CD8-positive, alpha-beta memory T cell (primary cell): ENCODE data around the gene CMTR2. TPM values are rescaled to one million over a fixed set of nuclear protein-coding genes. Genes with fewer than 3 reads are reported as not detected.
"Not testable (repeated sequence)": the region's sequence is repeated elsewhere in the genome, so short reads cannot be mapped to it uniquely, and the experiment has no call there.

Experiments
- CTCF ChIA-PET: fragments of 350-600 bp; sonication (Branson Sonifier 250); formaldehyde crosslinking; loops from one replicate; lab custom pipeline; 2021; ENCODE audit warnings: antibody characterized with exemption; lab: Charles Lee
- POLR2A ChIA-PET: fragments of 350-600 bp; sonication (Branson Sonifier 250); formaldehyde crosslinking; loops from one replicate; lab custom pipeline; 2021; ENCODE audit warnings: antibody characterized with exemption; lab: Charles Lee
- DNase-seq, 5 donors: peaks; one replicate each; pipeline versions ENCODE4 v3.0.0 to v3.0.0-alpha.2; 2020 to 2022; ENCODE audit warnings: mixed read lengths in 1 of 5
- H3K27ac ChIP-seq: one replicate; pipeline ENCODE4 v1.7.0; 2013; ENCODE audit warnings: low read depth, mild to moderate bottlenecking, low read length, moderate library complexity
- H3K27me3 ChIP-seq: 2 replicates; pipeline ENCODE4 v1.7.0; 2013; ENCODE audit warnings: low read length, mild to moderate bottlenecking; ENCODE audit not compliant: insufficient read depth, poor library complexity, severe bottlenecking
- H3K36me3 ChIP-seq: 2 replicates; pipeline ENCODE4 v1.7.0; 2013; ENCODE audit warnings: mild to moderate bottlenecking, low read length, moderate library complexity; ENCODE audit not compliant: insufficient read depth
- H3K4me1 ChIP-seq: 2 replicates; pipeline ENCODE4 v1.7.0; 2013; ENCODE audit warnings: mild to moderate bottlenecking, low read length, moderate library complexity; ENCODE audit not compliant: insufficient read depth
- H3K4me3 ChIP-seq: 2 replicates; pipeline ENCODE4 v1.7.0; 2013; ENCODE audit warnings: mild to moderate bottlenecking, low read length
- H3K9me3 ChIP-seq: 2 replicates; pipeline ENCODE4 v1.7.0; 2013; ENCODE audit warnings: mild to moderate bottlenecking, low read length
- H3K27ac Mint-ChIP-seq, 8 donors: one replicate each; pipeline ENCODE4 v1.8.0; 2020 to 2021; ENCODE audit warnings: mixed read lengths in 8 of 8, mild to moderate bottlenecking in 6 of 8, inconsistent platforms in 3 of 8, moderate library complexity in 3 of 8
- H3K27me3 Mint-ChIP-seq, 2 donors: one replicate each; pipeline ENCODE4 v1.8.0; 2020 to 2021; ENCODE audit warnings: mixed read lengths in 2 of 2, mild to moderate bottlenecking in 1 of 2, moderate library complexity in 1 of 2
- H3K36me3 Mint-ChIP-seq, 3 donors: one replicate each; pipeline ENCODE4 v1.8.0; 2020 to 2021; ENCODE audit warnings: mixed read lengths in 3 of 3, inconsistent platforms in 1 of 3, mild to moderate bottlenecking in 1 of 3
- H3K4me1 Mint-ChIP-seq, 3 donors: one replicate each; pipeline ENCODE4 v1.8.0; 2020 to 2021; ENCODE audit warnings: mixed read lengths in 3 of 3, inconsistent platforms in 1 of 3, mild to moderate bottlenecking in 1 of 3
- H3K4me3 Mint-ChIP-seq, 7 donors: one replicate each; pipeline ENCODE4 v1.8.0; 2020 to 2021; ENCODE audit warnings: mixed read lengths in 7 of 7, mild to moderate bottlenecking in 6 of 7, moderate library complexity in 4 of 7, inconsistent platforms in 2 of 7
- H3K9me3 Mint-ChIP-seq, 5 donors: one replicate each; pipeline ENCODE4 v1.8.0; 2020 to 2022; ENCODE audit warnings: mixed read lengths in 5 of 5, mild to moderate bottlenecking in 3 of 5, moderate library complexity in 2 of 5, inconsistent platforms in 1 of 5
- polyA plus RNA-seq: library from polyadenylated mRNA; unstranded; fragments of 300-500 nt; fragmentation: Illumina TruSeq; gene quantifications from one replicate; pipeline ENCODE4 v1.2.3, GENCODE V29; 2021
- total RNA-seq, 2 experiments: library from RNA; stranded (reverse); gene quantifications; one replicate each; pipeline ENCODE4 v1.2.3, GENCODE V29; 2021

Gene CMTR2
- total and polyA plus RNA-seq, 3 experiments from 2014 or later = 21.7 to 27.9 (median 27.4) TPM

DNA sequence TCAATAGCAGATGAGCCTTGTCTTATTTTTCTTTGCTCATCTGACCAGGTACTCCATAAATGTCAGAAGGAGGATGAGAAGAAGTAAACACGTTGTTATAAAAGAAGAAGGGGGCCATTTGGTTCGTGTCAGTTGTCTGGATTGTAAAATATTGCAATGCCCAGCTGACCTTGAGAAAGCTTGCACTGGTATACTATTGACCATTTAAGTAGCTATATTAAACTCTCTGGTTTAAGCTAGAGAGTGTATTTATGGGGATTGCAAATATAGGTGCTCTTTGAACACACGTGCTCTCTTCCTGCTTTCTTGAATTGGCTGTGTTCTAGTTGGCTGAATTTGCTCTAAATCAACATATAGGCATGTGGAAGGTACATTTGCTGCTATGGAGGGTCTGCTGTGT lies 26.1 kb upstream of the CMTR2 start:
- no peak overlapping the region for H3K4me3 ChIP-seq
- Mint-ChIP-seq H3K27ac (no peak overlapping the region), H3K9me3 (no peaks in the 10 kb centered on the region), H3K36me3 (no peaks in the 10 kb centered on the region), H3K27me3 (peaks cover 29 to 57% of the 10 kb centered on the region in 2 donors), H3K4me3 (no peak overlapping the region), H3K4me1 (no peaks in the 10 kb centered on the region)
- H3K36me3 ChIP-seq = no peaks in the 10 kb centered on the region
- H3K27me3 ChIP-seq = no peaks in the 10 kb centered on the region
- DNase-seq = no peak
- H3K9me3 ChIP-seq = no peaks in the 10 kb centered on the region
- H3K27ac ChIP-seq = no peak overlapping the region
- H3K4me1 ChIP-seq = no peaks in the 10 kb centered on the region
- ChIA-PET POLR2A (no interaction called here), CTCF (no interaction called here)

DNA sequence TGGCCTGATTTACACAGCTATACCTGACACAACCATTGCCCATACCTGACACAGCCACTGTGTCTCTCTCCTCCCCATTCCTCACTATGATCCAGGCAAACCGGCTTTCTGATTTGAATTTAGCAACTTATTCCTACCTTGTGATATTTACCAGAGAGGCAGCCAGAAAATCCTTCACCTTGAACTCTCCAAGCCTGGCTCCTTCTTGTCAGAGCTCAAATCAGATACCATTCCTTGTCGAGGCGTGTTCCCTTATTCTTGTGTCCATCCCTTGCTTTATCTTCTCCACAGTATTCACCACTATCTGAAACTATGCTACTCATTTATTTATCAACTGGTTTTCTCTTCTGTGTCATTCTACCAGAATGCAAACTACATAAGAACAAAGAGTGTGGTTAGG lies 24.4 kb upstream of the CMTR2 start:
- H3K36me3 Mint-ChIP-seq, H3K4me1 ChIP-seq, DNase-seq, H3K4me3 Mint-ChIP-seq, H3K4me3 ChIP-seq, H3K4me1 Mint-ChIP-seq, H3K9me3 ChIP-seq, CTCF ChIA-PET, H3K27me3 ChIP-seq, H3K27ac Mint-ChIP-seq, H3K9me3 Mint-ChIP-seq, H3K27ac ChIP-seq, POLR2A ChIA-PET, H3K36me3 ChIP-seq: not testable (repeated sequence)
- peaks cover 33 to 62% of the 10 kb centered on the region in 2 donors for H3K27me3 Mint-ChIP-seq

DNA sequence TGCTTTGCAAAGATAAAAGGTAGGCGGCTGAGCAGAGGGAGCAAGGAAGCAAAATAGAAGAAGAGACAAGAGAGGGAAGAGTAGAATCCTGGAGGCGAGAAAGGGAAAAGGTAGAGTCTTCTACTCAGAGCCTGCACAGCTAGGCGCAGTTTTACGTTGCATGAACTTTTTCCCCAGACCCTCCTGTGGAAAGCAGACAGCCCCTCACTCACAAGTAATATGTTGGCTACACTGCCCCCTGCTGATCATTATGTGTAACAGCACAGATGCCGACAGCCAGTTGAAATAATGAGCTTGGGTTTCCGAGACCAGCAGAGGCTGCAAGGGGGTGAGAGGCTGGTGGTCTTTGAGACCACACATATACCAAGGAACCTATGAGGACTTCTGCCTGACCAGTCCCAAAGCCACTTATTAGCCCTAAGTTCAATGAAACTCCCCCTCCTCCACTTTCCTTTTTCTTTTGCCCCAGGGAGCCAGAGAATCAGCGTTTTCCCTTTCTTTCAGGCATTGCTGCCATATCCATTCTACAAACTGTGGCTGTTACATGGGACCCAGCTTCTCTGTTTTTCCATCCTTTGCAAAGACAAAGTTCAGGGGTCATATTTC lies 22.5 kb upstream of the CMTR2 start:
- peaks cover 0 to 2% (median 0%) of the 10 kb centered on the region in 5 donors for H3K9me3 Mint-ChIP-seq
- H3K4me3 Mint-ChIP-seq = no peak overlapping the region
- H3K27me3 ChIP-seq = no peaks in the 10 kb centered on the region
- peaks cover 29 to 59% of the 10 kb centered on the region in 2 donors for H3K27me3 Mint-ChIP-seq
- H3K9me3 ChIP-seq = no peaks in the 10 kb centered on the region
- CTCF ChIA-PET = interaction anchor here (0.7 to 2.1 kb wide), 4 partner anchors 9 to 88 kb away, joined by 3 to 6 read pairs (median 4); partner anchors contain the start of gene CMTR2
- no peaks in the 10 kb centered on the region for H3K36me3 ChIP-seq
- H3K36me3 Mint-ChIP-seq = no peaks in the 10 kb centered on the region
- DNase-seq = peak in 4 of 5 donors; percentile 1 to 52 (median 12)
- no peaks in the 10 kb centered on the region for H3K4me1 Mint-ChIP-seq
- no peak overlapping the region for H3K27ac ChIP-seq
- H3K27ac Mint-ChIP-seq = no peak overlapping the region
- POLR2A ChIA-PET = no interaction called here
- no peak overlapping the region for H3K4me3 ChIP-seq
- H3K4me1 ChIP-seq = no peaks in the 10 kb centered on the region

DNA sequence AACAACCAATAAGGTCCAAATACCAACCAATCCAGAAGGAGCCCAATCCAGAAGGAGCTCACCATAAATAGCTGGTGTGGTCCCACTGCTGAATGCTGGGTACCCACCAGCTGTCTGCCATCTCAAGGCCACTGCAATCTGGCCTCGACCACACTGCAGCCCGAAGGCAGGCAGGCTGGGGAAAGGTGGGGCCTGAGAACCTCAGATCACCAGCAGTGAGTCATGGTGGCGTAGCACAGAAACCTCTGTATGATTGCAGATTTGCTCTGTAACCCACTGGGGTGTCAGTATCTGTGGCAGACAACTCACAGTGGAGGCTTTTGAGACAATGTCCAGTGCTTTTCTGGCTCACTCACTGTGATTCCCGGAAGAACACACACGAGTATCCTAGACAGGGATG lies 14.7 kb upstream of the CMTR2 start:
- H3K4me1 ChIP-seq = no peaks in the 10 kb centered on the region
- Mint-ChIP-seq H3K27me3 (peaks cover 12 to 52% of the 10 kb centered on the region in 2 donors), H3K9me3 (peaks cover 0 to 12% (median 5%) of the 10 kb centered on the region in 5 donors), H3K4me1 (no peaks in the 10 kb centered on the region), H3K36me3 (peaks cover 0 to 5% (median 4%) of the 10 kb centered on the region in 3 donors), H3K27ac (no peak overlapping the region), H3K4me3 (no peak overlapping the region)
- CTCF ChIA-PET = no interaction called here
- DNase-seq = no peak
- H3K4me3 ChIP-seq = no peak overlapping the region
- H3K27ac ChIP-seq = no peak overlapping the region
- POLR2A ChIA-PET = no interaction called here
- no peaks in the 10 kb centered on the region for H3K27me3 ChIP-seq
- H3K36me3 ChIP-seq = no peaks in the 10 kb centered on the region
- no peaks in the 10 kb centered on the region for H3K9me3 ChIP-seq

DNA sequence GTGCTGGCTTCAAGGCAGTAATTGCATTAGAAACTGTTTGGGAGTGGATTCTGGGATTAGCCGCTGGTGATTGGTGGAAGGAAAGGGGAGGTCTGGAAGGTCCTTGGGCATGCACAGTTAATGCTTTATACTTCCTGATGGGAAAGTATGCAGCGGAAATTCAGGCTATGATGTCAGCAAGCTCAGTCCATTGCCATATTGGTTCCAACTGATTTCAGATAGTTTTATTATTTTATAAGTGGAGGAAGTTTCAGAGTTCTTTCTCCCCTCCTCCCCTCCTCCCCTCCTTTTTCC lies 8.1 kb upstream of the CMTR2 start:
- Histone ChIP-seq H3K4me3 (no peak overlapping the region), H3K27me3 (no peaks in the 10 kb centered on the region), H3K36me3 (no peaks in the 10 kb centered on the region), H3K4me1 (no peaks in the 10 kb centered on the region), H3K9me3 (no peaks in the 10 kb centered on the region), H3K27ac (no peak overlapping the region)
- ChIA-PET POLR2A (no interaction called here), CTCF (no interaction called here)
- no peak overlapping the region for H3K27ac Mint-ChIP-seq
- H3K4me1 Mint-ChIP-seq = no peaks in the 10 kb centered on the region
- peaks cover 0 to 5% (median 0%) of the 10 kb centered on the region in 5 donors for H3K9me3 Mint-ChIP-seq
- peaks cover 23 to 61% of the 10 kb centered on the region in 2 donors for H3K27me3 Mint-ChIP-seq
- DNase-seq = no peak
- H3K36me3 Mint-ChIP-seq = peaks cover 0 to 5% (median 0%) of the 10 kb centered on the region in 3 donors
- no peak overlapping the region for H3K4me3 Mint-ChIP-seq

DNA sequence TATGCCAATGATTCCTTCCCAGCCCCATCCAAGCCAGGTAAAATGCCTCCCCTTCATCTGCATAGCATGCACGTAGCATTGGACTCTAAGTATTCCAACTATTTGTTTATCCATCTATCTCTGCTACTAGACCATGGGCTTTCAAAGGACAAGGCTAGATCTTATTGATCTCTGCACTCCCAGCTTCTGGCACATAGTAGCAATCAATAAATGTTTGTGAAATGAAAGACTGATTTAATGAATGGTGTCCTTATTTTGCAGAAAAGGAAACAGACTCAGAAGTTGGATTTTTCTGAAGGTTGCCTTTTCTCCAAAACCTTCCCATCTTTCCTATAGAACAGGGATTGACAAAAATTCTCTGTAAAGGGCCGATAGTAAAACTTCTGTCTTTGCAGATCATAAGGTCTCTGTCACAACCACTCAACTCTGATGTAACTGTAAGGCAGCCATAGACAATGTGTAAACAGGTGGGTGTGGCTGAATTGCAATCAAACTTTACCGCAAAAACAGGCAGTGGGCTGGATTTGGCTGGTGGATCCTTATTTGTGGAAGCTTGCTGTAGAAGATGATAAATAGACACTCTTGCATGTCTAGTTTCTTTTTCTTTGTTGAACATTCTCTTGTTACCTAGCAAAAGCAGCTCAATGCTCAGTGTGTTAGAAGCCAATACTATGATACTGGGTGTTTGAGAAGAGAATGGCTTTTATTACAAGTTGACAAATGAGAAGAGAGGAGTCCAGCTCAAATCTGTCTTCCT lies 7.6 kb upstream of the CMTR2 start:
- ChIA-PET POLR2A (no interaction called here), CTCF (no interaction called here)

DNA sequence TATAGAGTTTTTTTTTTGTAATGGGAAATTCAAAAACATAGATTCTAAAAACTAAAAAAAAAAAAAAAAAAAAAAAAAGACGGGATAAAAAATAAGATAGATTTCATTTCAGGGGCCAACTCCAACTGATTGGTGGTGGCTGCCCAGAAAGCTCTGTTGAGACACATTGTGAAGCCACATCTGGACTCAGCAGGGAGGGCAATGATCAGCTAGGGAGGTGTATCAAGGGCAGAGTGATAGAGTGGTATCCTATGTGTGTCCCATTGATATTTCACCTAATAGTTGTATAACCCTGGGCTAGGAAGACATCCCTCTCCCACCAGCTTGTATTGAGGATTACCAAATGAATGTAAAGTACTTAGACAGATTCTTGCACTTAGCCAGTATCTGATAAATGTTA lies 6.7 kb upstream of the CMTR2 start:
- H3K36me3 Mint-ChIP-seq = peaks cover 0 to 5% (median 0%) of the 10 kb centered on the region in 3 donors

More for the DNA sequence above, 7.6 kb upstream of the CMTR2 start:
- Histone ChIP-seq H3K27me3 (no peaks in the 10 kb centered on the region), H3K9me3 (no peaks in the 10 kb centered on the region), H3K36me3 (no peaks in the 10 kb centered on the region), H3K27ac (no peak overlapping the region), H3K4me1 (no peaks in the 10 kb centered on the region), H3K4me3 (no peak overlapping the region)
- Mint-ChIP-seq H3K27me3 (peaks cover 27 to 61% of the 10 kb centered on the region in 2 donors), H3K9me3 (peaks cover 0 to 5% (median 0%) of the 10 kb centered on the region in 5 donors), H3K4me1 (no peaks in the 10 kb centered on the region), H3K4me3 (no peak overlapping the region), H3K27ac (no peak overlapping the region), H3K36me3 (peaks cover 0 to 5% (median 0%) of the 10 kb centered on the region in 3 donors)
- DNase-seq = no peak

DNA sequence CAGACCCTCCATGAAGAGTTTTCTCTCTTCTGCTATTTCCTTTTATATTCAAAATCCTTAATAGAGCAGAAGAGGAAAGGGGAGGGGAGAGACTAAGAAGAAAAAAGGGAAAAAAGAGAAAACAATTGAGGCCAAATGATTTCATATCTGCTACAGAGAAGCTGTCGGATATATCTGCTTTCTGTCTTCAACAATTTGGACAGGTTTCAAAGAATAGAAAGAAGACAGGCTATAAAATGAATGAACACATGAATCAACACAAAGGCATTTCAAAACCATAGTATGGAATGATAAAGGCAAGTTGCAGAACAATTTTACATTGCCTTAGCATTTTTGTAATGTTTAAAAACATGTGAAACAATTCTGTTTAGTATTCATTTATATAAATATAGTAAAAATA lies 4.7 kb upstream of the CMTR2 start:
- ChIA-PET POLR2A (no interaction called here), CTCF (no interaction called here)
- Histone ChIP-seq H3K27ac (no peak overlapping the region), H3K9me3 (no peaks in the 10 kb centered on the region), H3K4me1 (peaks cover 5% of the 10 kb centered on the region), H3K36me3 (no peaks in the 10 kb centered on the region), H3K27me3 (no peaks in the 10 kb centered on the region), H3K4me3 (no peak overlapping the region)
- Mint-ChIP-seq H3K9me3 (no peaks in the 10 kb centered on the region), H3K4me3 (no peak overlapping the region), H3K36me3 (peaks cover 0 to under 1% (median under 1%) of the 10 kb centered on the region in 3 donors), H3K27ac (no peak overlapping the region), H3K27me3 (peaks cover 20 to 42% of the 10 kb centered on the region in 2 donors), H3K4me1 (peaks cover 2 to 10% (median 5%) of the 10 kb centered on the region in 3 donors)
- no peak for DNase-seq

More for the DNA sequence above, 6.7 kb upstream of the CMTR2 start:
- Histone ChIP-seq H3K4me1 (no peaks in the 10 kb centered on the region), H3K27me3 (no peaks in the 10 kb centered on the region), H3K4me3 (no peak overlapping the region), H3K27ac (no peak overlapping the region), H3K9me3 (no peaks in the 10 kb centered on the region), H3K36me3 (no peaks in the 10 kb centered on the region)
- Mint-ChIP-seq H3K27ac (no peak overlapping the region), H3K27me3 (peaks cover 27 to 56% of the 10 kb centered on the region in 2 donors), H3K4me1 (no peaks in the 10 kb centered on the region), H3K4me3 (no peak overlapping the region), H3K9me3 (peaks cover 0 to 5% (median 0%) of the 10 kb centered on the region in 5 donors)
- CTCF ChIA-PET = no interaction called here
- no peak for DNase-seq
- POLR2A ChIA-PET = no interaction called here
